ENCODE results near the gene EIF4A2. TPM values are rescaled to one million over a fixed set of nuclear protein-coding genes. Genes with fewer than 3 reads are reported as not detected.

The EIF4A2 gene
- total RNA-seq, 5 donors from 2014 or later (not counting 1 experiment from before 2014, with no cell fraction given) = 544 to 870 (median 576) TPM

DNA sequence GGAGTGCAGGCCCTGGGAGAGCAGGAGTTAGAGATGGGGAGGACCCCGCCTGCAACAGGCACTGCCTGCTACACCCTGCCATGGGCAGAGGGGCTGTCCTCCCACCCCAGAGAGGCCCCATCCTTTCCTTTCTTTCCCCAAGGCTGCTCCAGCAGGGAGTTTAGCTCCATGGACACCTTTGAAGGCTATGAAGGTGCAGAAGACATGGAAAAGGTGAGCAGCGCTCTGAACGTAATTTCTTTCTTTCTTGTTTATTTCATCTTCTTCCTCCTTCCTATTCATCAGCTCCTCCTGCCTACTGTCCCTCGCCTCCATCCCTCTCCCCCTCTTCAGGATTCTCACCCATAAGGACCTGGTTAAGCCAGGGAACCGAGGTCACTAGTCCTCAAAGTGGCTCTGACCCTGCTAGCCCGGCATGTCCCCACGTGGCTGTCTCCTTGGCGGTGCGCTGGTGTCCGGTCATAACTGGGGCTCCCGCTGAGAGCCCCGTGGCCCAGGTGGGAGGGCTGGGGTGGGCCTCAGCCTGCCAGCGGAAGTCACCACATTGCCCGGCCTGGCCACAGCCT lies 43.1 kb downstream of the EIF4A2 start:
- H3K4me3 Mint-ChIP-seq = peak overlapping the region; percentile 39 to 73 (median 67)
- 8% methylated on average over 9 of the region's 14 CpGs for WGBS (ENCODE audit: insufficient coverage)
- no peaks in the 10 kb centered on the region for H3K9me3 ChIP-seq
- peaks cover 11 to 53% of the 10 kb centered on the region in 2 experiments for H3K27me3 ChIP-seq (replicated peaks in 1 of 2; ENCODE audit: control insufficient read depth in 2 of 2, extremely low read depth in 1 of 2, insufficient read depth in 2 of 2, low read length in 1 of 2)
- DNase-seq = peak in 2 of 35 experiments; percentile 9 to 18
- H3K4me3 ChIP-seq (ENCODE audit: control insufficient read depth in 1 of 2, extremely low read depth in 1 of 2, low read length in 1 of 2) = peak overlapping the region; percentile 15 to 57
- peaks cover 15 to 24% (median 22%) of the 10 kb centered on the region in 3 donors for H3K4me1 Mint-ChIP-seq
- H3K4me1 ChIP-seq (ENCODE audit: control insufficient read depth in 1 of 2, extremely low read depth in 1 of 2, insufficient read depth in 2 of 2, low read length in 2 of 2) = peaks cover 5 to 30% of the 10 kb centered on the region in 2 experiments
- H3K27ac ChIP-seq (ENCODE audit: low read length) = no peak overlapping the region
- no peaks in the 10 kb centered on the region for H3K36me3 ChIP-seq (ENCODE audit: control insufficient read depth in 2 of 2, extremely low read depth in 1 of 2, insufficient read depth in 1 of 2, low read length in 1 of 2)
- H3K36me3 Mint-ChIP-seq = no peaks in the 10 kb centered on the region
- peak in 2 of 4 experiments; percentile 6 to 11 for ATAC-seq (replicated peaks in 1 of 4)
- peaks cover 43 to 50% of the 10 kb centered on the region in 2 donors for H3K27me3 Mint-ChIP-seq
- CTCF ChIA-PET = interaction anchor here in 1 of 2 donors (0.9 to 2.0 kb wide), 3 partner anchors 210 to 883 kb away, joined by 3 to 10 read pairs (median 5); no protein-coding TSS in a partner anchor
- H3K9me3 Mint-ChIP-seq = no peaks in the 10 kb centered on the region
- POLR2A ChIA-PET = interaction anchor here in 1 of 2 donors (0.5 to 0.6 kb wide), 2 partner anchors 139 to 917 kb away, joined by 3 to 7 read pairs; no protein-coding TSS in a partner anchor
- H3K27ac Mint-ChIP-seq = no peak overlapping the region

GRCh38 chr3:186826976-186827857 lies 43.8 kb downstream of the EIF4A2 start:
- peaks cover 5 to 30% of the 10 kb centered on the region in 2 experiments for H3K4me1 ChIP-seq (ENCODE audit: control insufficient read depth in 1 of 2, extremely low read depth in 1 of 2, insufficient read depth in 2 of 2, low read length in 2 of 2)
- H3K36me3 ChIP-seq (ENCODE audit: control insufficient read depth in 2 of 2, extremely low read depth in 1 of 2, insufficient read depth in 1 of 2, low read length in 1 of 2) = no peaks in the 10 kb centered on the region
- peak overlapping the region; percentile 57 to 82 for H3K4me3 ChIP-seq (ENCODE audit: control insufficient read depth in 1 of 2, extremely low read depth in 1 of 2, low read length in 1 of 2)
- Mint-ChIP-seq H3K9me3 (no peaks in the 10 kb centered on the region), H3K27ac (no peak overlapping the region), H3K27me3 (peaks cover 51 to 58% of the 10 kb centered on the region in 2 donors), H3K4me1 (peaks cover 15 to 24% (median 22%) of the 10 kb centered on the region in 3 donors), H3K4me3 (peak overlapping the region; percentile 67 to 73 (median 70)), H3K36me3 (no peaks in the 10 kb centered on the region)
- peaks cover 13 to 53% of the 10 kb centered on the region in 2 experiments for H3K27me3 ChIP-seq (replicated peaks in 1 of 2; ENCODE audit: control insufficient read depth in 2 of 2, extremely low read depth in 1 of 2, insufficient read depth in 2 of 2, low read length in 1 of 2)
- ChIA-PET POLR2A (interaction anchor here (0.5 to 0.7 kb wide), 6 partner anchors 21 to 1358 kb away, joined by 3 to 7 read pairs (median 3); partner anchors contain the start of genes EIF4A2 (in 1 of the 2) and RFC4 (in 1 of the 2)), CTCF (interaction anchor here (0.6 to 2.0 kb wide), 6 partner anchors 77 to 884 kb away, joined by 3 to 10 read pairs (median 4); no protein-coding TSS in a partner anchor)
- DNase-seq = peak; percentile 63 to 93 (median 79)
- 2% methylated on average over 73 of the region's 80 CpGs for WGBS (ENCODE audit: insufficient coverage)
- no peaks in the 10 kb centered on the region for H3K9me3 ChIP-seq
- H3K27ac ChIP-seq (ENCODE audit: low read length) = no peak overlapping the region
- ATAC-seq (replicated peaks in 1 of 4) = peak; percentile 93 to 95 (median 94)

- H3K4me1 ChIP-seq (ENCODE audit: control insufficient read depth in 1 of 2, extremely low read depth in 1 of 2, insufficient read depth in 2 of 2, low read length in 2 of 2) = peaks cover 5 to 30% of the 10 kb centered on the region in 2 experiments
- H3K4me3 ChIP-seq (ENCODE audit: control insufficient read depth in 1 of 2, extremely low read depth in 1 of 2, low read length in 1 of 2) = peak overlapping the region in 1 of 2 donors; percentile 30
- WGBS (ENCODE audit: insufficient coverage) = 71% methylated on average over 1 of the region's 5 CpGs
- DNase-seq (no peak), ATAC-seq (replicated peaks in 1 of 4) (no peak)
- no peaks in the 10 kb centered on the region for H3K36me3 ChIP-seq (ENCODE audit: control insufficient read depth in 2 of 2, extremely low read depth in 1 of 2, insufficient read depth in 1 of 2, low read length in 1 of 2)
- H3K9me3 ChIP-seq = no peaks in the 10 kb centered on the region
- H3K4me3 Mint-ChIP-seq = peak overlapping the region in 2 of 3 donors; percentile 34 to 67
- peaks cover 13 to 53% of the 10 kb centered on the region in 2 experiments for H3K27me3 ChIP-seq (replicated peaks in 1 of 2; ENCODE audit: control insufficient read depth in 2 of 2, extremely low read depth in 1 of 2, insufficient read depth in 2 of 2, low read length in 1 of 2)
- H3K27ac ChIP-seq (ENCODE audit: low read length) = no peak overlapping the region
- ChIA-PET CTCF (interaction anchor here (0.6 to 1.1 kb wide), 2 partner anchors 311 to 338 kb away, joined by 3 to 4 read pairs; no protein-coding TSS in a partner anchor), POLR2A (interaction anchor here (0.6 to 0.7 kb wide), 2 partner anchors 28 to 45 kb away, joined by 3 read pairs; no protein-coding TSS in a partner anchor)
- H3K36me3 Mint-ChIP-seq = no peaks in the 10 kb centered on the region
- peaks cover 15 to 24% (median 22%) of the 10 kb centered on the region in 3 donors for H3K4me1 Mint-ChIP-seq
- H3K27me3 Mint-ChIP-seq = peaks cover 56 to 58% of the 10 kb centered on the region in 2 donors
- no peak overlapping the region for H3K27ac Mint-ChIP-seq
- no peaks in the 10 kb centered on the region for H3K9me3 Mint-ChIP-seq
These were observed 45.0 kb downstream of the EIF4A2 start for GRCh38 chr3:186828340-186828739.

DNA sequence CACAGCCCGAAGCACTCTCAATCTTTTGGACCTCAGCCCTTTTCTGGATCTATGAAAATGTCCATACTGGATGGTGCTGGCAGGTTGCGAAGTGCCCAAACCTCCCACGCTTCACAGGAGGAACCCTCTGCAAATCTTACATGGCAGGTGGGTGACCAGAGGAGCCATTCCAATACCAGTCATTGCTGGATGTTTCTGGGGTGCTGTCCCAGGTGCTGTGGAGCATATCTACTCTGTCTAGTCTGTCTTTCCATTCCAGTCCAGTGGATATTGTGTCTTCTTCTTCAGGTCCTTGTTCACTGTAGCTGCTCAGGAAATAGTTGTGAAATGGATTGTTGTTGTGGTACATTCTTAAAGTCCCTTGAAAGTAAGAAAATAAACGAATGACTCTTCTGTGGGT lies 48.4 kb downstream of the EIF4A2 start:
- no peak overlapping the region for H3K4me3 ChIP-seq (ENCODE audit: control insufficient read depth in 1 of 2, extremely low read depth in 1 of 2, low read length in 1 of 2)
- H3K27me3 ChIP-seq (replicated peaks in 1 of 2; ENCODE audit: control insufficient read depth in 2 of 2, extremely low read depth in 1 of 2, insufficient read depth in 2 of 2, low read length in 1 of 2) = peaks cover 13 to 27% of the 10 kb centered on the region in 2 experiments
- peaks cover 37 to 39% of the 10 kb centered on the region in 2 donors for H3K27me3 Mint-ChIP-seq
- whole genome bisulfite sequencing (ENCODE audit: insufficient coverage) = 68% methylated on average over 2 of the region's 4 CpGs
- no peaks in the 10 kb centered on the region for H3K36me3 ChIP-seq (ENCODE audit: control insufficient read depth in 2 of 2, extremely low read depth in 1 of 2, insufficient read depth in 1 of 2, low read length in 1 of 2)
- H3K27ac Mint-ChIP-seq = no peak overlapping the region
- H3K4me1 ChIP-seq (ENCODE audit: control insufficient read depth in 1 of 2, extremely low read depth in 1 of 2, insufficient read depth in 2 of 2, low read length in 2 of 2) = peaks cover 3 to 13% of the 10 kb centered on the region in 2 experiments
- POLR2A ChIA-PET = no interaction called here
- H3K9me3 Mint-ChIP-seq = peaks cover 0 to 4% (median 0%) of the 10 kb centered on the region in 3 donors
- no peak overlapping the region for H3K27ac ChIP-seq (ENCODE audit: low read length)
- CTCF ChIA-PET = no interaction called here
- H3K4me1 Mint-ChIP-seq = peaks cover 3 to 11% (median 8%) of the 10 kb centered on the region in 3 donors
- H3K4me3 Mint-ChIP-seq = no peak overlapping the region
- H3K9me3 ChIP-seq = no peaks in the 10 kb centered on the region
- ATAC-seq (replicated peaks in 1 of 4) (no peak), DNase-seq (no peak)
- H3K36me3 Mint-ChIP-seq = no peaks in the 10 kb centered on the region

- H3K36me3 Mint-ChIP-seq = no peaks in the 10 kb centered on the region
- H3K4me1 Mint-ChIP-seq = peaks cover 3 to 11% (median 6%) of the 10 kb centered on the region in 3 donors
- ChIA-PET POLR2A (no interaction called here), CTCF (no interaction called here)
- Histone ChIP-seq H3K4me3 (ENCODE audit: control insufficient read depth in 1 of 2, extremely low read depth in 1 of 2, low read length in 1 of 2) (no peak overlapping the region), H3K27me3 (replicated peaks in 1 of 2; ENCODE audit: control insufficient read depth in 2 of 2, extremely low read depth in 1 of 2, insufficient read depth in 2 of 2, low read length in 1 of 2) (peaks cover 13 to 25% of the 10 kb centered on the region in 2 experiments), H3K27ac (ENCODE audit: low read length) (no peak overlapping the region), H3K9me3 (no peaks in the 10 kb centered on the region), H3K4me1 (ENCODE audit: control insufficient read depth in 1 of 2, extremely low read depth in 1 of 2, insufficient read depth in 2 of 2, low read length in 2 of 2) (peaks cover 3 to 9% of the 10 kb centered on the region in 2 experiments), H3K36me3 (ENCODE audit: control insufficient read depth in 2 of 2, extremely low read depth in 1 of 2, insufficient read depth in 1 of 2, low read length in 1 of 2) (no peaks in the 10 kb centered on the region)
- no peak overlapping the region for H3K27ac Mint-ChIP-seq
- H3K27me3 Mint-ChIP-seq = peaks cover 37 to 39% of the 10 kb centered on the region in 2 donors
- DNase-seq = no peak
- no CpG with 5 or more reads among the region's 1 CpG for WGBS (ENCODE audit: insufficient coverage)
- peaks cover 0 to 4% (median 0%) of the 10 kb centered on the region in 3 donors for H3K9me3 Mint-ChIP-seq
- H3K4me3 Mint-ChIP-seq = no peak overlapping the region
- no peak for ATAC-seq (replicated peaks in 1 of 4)
These were observed 48.9 kb downstream of the EIF4A2 start for GRCh38 chr3:186832276-186832675.
